Measurements from ENCODE around the gene TEX26.
A peak's percentile ranks its signal among the peaks of the same experiment; 100 is the strongest.

The TEX26 gene

GRCh38 chr13:30983431-30983830 lies 51.0 kb downstream of the TEX26 start:
- H3K4me3 ChIP-seq (ENCODE audit: low read depth, low read length) = no peak overlapping the region
- DNase-seq (ENCODE audit: low read depth) = no peak
- no peak for TF ChIP-seq CTCF (IDR thresholded peaks at IDR 0.05; ENCODE audit: insufficient read depth, low read depth, low read length, missing control alignments)

GRCh38 chr13:30984620-30985019 lies 52.2 kb downstream of the TEX26 start:
- H3K4me3 ChIP-seq (ENCODE audit: low read depth, low read length) = no peak overlapping the region
- DNase-seq (ENCODE audit: low read depth) = peak; percentile 33
- TF ChIP-seq CTCF (IDR thresholded peaks at IDR 0.05; ENCODE audit: insufficient read depth, low read depth, low read length, missing control alignments) = no peak

GRCh38 chr13:30985637-30986205 lies 53.3 kb downstream of the TEX26 start:
- H3K4me3 ChIP-seq (ENCODE audit: low read depth, low read length) = no peak overlapping the region
- DNase-seq (ENCODE audit: low read depth) = no peak
- no peak for TF ChIP-seq CTCF (IDR thresholded peaks at IDR 0.05; ENCODE audit: insufficient read depth, low read depth, low read length, missing control alignments)

GRCh38 chr13:30991184-30991583 lies 58.7 kb downstream of the TEX26 start:
- no peak overlapping the region for H3K4me3 ChIP-seq (ENCODE audit: low read depth, low read length)
- no peak for TF ChIP-seq CTCF (IDR thresholded peaks at IDR 0.05; ENCODE audit: insufficient read depth, low read depth, low read length, missing control alignments)
- DNase-seq (ENCODE audit: low read depth) = no peak

GRCh38 chr13:30991922-30992321 lies 59.5 kb downstream of the TEX26 start:
- TF ChIP-seq CTCF (IDR thresholded peaks at IDR 0.05; ENCODE audit: insufficient read depth, low read depth, low read length, missing control alignments) = no peak
- H3K4me3 ChIP-seq (ENCODE audit: low read depth, low read length) = no peak overlapping the region
- no peak for DNase-seq (ENCODE audit: low read depth)

- no peak for TF ChIP-seq CTCF (IDR thresholded peaks at IDR 0.05; ENCODE audit: insufficient read depth, low read depth, low read length, missing control alignments)
- no peak overlapping the region for H3K4me3 ChIP-seq (ENCODE audit: low read depth, low read length)
- DNase-seq (ENCODE audit: low read depth) = no peak
These were observed 62.9 kb downstream of the TEX26 start for GRCh38 chr13:30995331-30995730.

GRCh38 chr13:30997697-30998096 lies 65.2 kb downstream of the TEX26 start:
- no peak for TF ChIP-seq CTCF (IDR thresholded peaks at IDR 0.05; ENCODE audit: insufficient read depth, low read depth, low read length, missing control alignments)
- DNase-seq (ENCODE audit: low read depth) = no peak
- H3K4me3 ChIP-seq (ENCODE audit: low read depth, low read length) = no peak overlapping the region
